OCI-LY7 (cell line): ENCODE measurements around the gene KLHL22. TPM values are rescaled to one million over a fixed set of nuclear protein-coding genes. Genes with fewer than 3 reads are reported as not detected.

Experiments
- BruUV-seq: library from RNA; stranded (reverse); fragments of 400-500 nt; replicated peaks from 2 replicates; lab custom pipeline; 2021; lab: Mats Ljungman, UMichigan
- CTCF ChIA-PET: fragments of 300-600 bp; sonication (Branson Sonifier 250); formaldehyde crosslinking; loops from one replicate; lab custom pipeline; 2022; ENCODE audit warnings: antibody characterized with exemption; ENCODE audit not compliant: unreplicated experiment; lab: Charles Lee
- POLR2A ChIA-PET: fragments of 300-600 bp; sonication (Branson Sonifier 250); formaldehyde crosslinking; loops from one replicate; lab custom pipeline; 2022; ENCODE audit warnings: antibody characterized with exemption; lab: Charles Lee
- DNase-seq: peaks from one replicate; pipeline ENCODE4 v3.0.0-alpha.2; 2015; ENCODE audit warnings: low spot score
- H2AFZ ChIP-seq: fragments of 200-600 bp; sonication (generic), shearing (Covaris generic); 2 replicates; pipeline ENCODE4 v1.6.1; 2014; ENCODE audit warnings: mild to moderate bottlenecking, antibody characterized with exemption, low read length, moderate library complexity
- H3K27ac ChIP-seq: fragments of 200-600 bp; sonication (generic); 2 replicates; pipeline ENCODE4 v1.5.1; 2014; ENCODE audit warnings: mixed run types, low read depth, mild to moderate bottlenecking, moderate library complexity, low read length, inconsistent platforms; ENCODE audit not compliant: poor library complexity, severe bottlenecking
- H3K36me3 ChIP-seq: fragments of 200-600 bp; sonication (generic); 2 replicates; pipeline ENCODE4 v1.6.1; 2014; ENCODE audit warnings: mild to moderate bottlenecking, antibody characterized with exemption, low read length, moderate library complexity, mixed read lengths; ENCODE audit not compliant: insufficient read depth
- H3K4me1 ChIP-seq: fragments of 200-600 bp; sonication (generic); 2 replicates; pipeline ENCODE4 v1.5.1; 2014; ENCODE audit warnings: mild to moderate bottlenecking, low read length; ENCODE audit not compliant: insufficient read depth, poor library complexity, severe bottlenecking
- H3K4me2 ChIP-seq: fragments of 200-600 bp; sonication (generic); 2 replicates; pipeline ENCODE4 v1.6.1; 2014; ENCODE audit warnings: mild to moderate bottlenecking, low read length
- H3K4me3 ChIP-seq: fragments of 200-600 bp; sonication (generic); 2 replicates; pipeline ENCODE4 v1.5.1; 2014; ENCODE audit warnings: mild to moderate bottlenecking, low read depth, low read length; ENCODE audit not compliant: poor library complexity, severe bottlenecking
- H3K79me2 ChIP-seq: fragments of 200-600 bp; sonication (generic); 2 replicates; pipeline ENCODE4 v1.6.1; 2016; ENCODE audit warnings: low read depth, mild to moderate bottlenecking, low read length, moderate library complexity, mixed read lengths; ENCODE audit not compliant: insufficient read depth
- H3K9me2 ChIP-seq: fragments of 200-600 bp; sonication (generic); 2 replicates; pipeline ENCODE4 v1.6.1; 2016; ENCODE audit warnings: mild to moderate bottlenecking, low read length, mixed read lengths; ENCODE audit not compliant: insufficient read depth
- H3K9me3 ChIP-seq: fragments of 200-600 bp; sonication (generic); 2 replicates; pipeline ENCODE4 v1.6.1; 2014; ENCODE audit warnings: mild to moderate bottlenecking, mixed run types, low read length, mixed read lengths
- H4K20me1 ChIP-seq: fragments of 200-600 bp; sonication (generic); 2 replicates; pipeline ENCODE4 v1.6.1; 2014; ENCODE audit warnings: mild to moderate bottlenecking, antibody characterized with exemption, low read length, moderate library complexity, mixed read lengths; ENCODE audit not compliant: insufficient read depth
- EZH2phosphoT487 ChIP-seq: fragments of 200-600 bp; sonication (generic); IDR thresholded peaks from 2 replicates; pipeline ENCODE4 v1.6.1; 2018; ENCODE audit warnings: low read depth, borderline replicate concordance, mild to moderate bottlenecking, mixed run types, antibody characterized with exemption, low read length, moderate library complexity, mixed read lengths
- intact Hi-C: fragments of 100-400 bp; cut with micrococcal nuclease; formaldehyde crosslinking; loops from one replicate; pipeline ENCODE4 v1.10.0; 2022; ENCODE audit not compliant: unreplicated experiment
- total RNA-seq, 2 experiments: library from RNA; depleted of rRNA in 1 of 2; stranded (reverse); fragments of >200 nt in 1 of 2; shearing (Covaris generic) in 1 of 2; gene quantifications; 2 replicates each; pipeline ENCODE4 v1.2.3, GENCODE V29; 2014 to 2022
- TF ChIP-seq, protein P1 (sequence below): fragments of 200-600 bp; sonication (generic); conservative IDR thresholded peaks from 2 replicates; pipeline ENCODE4 v1.5.1; 2014; ENCODE audit warnings: mild to moderate bottlenecking, antibody characterized with exemption, low read length, moderate library complexity, mixed read lengths

The KLHL22 gene
- total RNA-seq, 2 experiments from 2014 or later = 14.8 to 38.1 TPM

- Histone ChIP-seq H4K20me1 (no peaks in the 10 kb centered on the region), H3K36me3 (no peaks in the 10 kb centered on the region), H3K9me3 (no peaks in the 10 kb centered on the region), H2AFZ (peak overlapping the region; percentile 85), H3K4me1 (peaks cover 25% of the 10 kb centered on the region), H3K79me2 (no peaks in the 10 kb centered on the region), H3K4me3 (peak overlapping the region; percentile 43), H3K27ac (peak overlapping the region; percentile 86), H3K9me2 (no peaks in the 10 kb centered on the region), H3K4me2 (peak overlapping the region; percentile 75)
- no TSS peak for BruUV-seq
- intact Hi-C loops = loop anchor here (1.0 kb wide), 1 partner anchor 33 kb away; no protein-coding TSS in a partner anchor
- ChIA-PET POLR2A (interaction anchor here (0.6 to 1.3 kb wide), 5 partner anchors 9 to 144 kb away, joined by 3 to 8 read pairs (median 5); partner anchors contain the start of genes DGCR6L and KLHL22), CTCF (interaction anchor here (0.5 to 1.4 kb wide), 5 partner anchors 8 to 110 kb away, joined by 3 to 4 read pairs (median 3); no protein-coding TSS in a partner anchor)
- peak; percentile 86 for DNase-seq
- TF ChIP-seq, protein P1, sequence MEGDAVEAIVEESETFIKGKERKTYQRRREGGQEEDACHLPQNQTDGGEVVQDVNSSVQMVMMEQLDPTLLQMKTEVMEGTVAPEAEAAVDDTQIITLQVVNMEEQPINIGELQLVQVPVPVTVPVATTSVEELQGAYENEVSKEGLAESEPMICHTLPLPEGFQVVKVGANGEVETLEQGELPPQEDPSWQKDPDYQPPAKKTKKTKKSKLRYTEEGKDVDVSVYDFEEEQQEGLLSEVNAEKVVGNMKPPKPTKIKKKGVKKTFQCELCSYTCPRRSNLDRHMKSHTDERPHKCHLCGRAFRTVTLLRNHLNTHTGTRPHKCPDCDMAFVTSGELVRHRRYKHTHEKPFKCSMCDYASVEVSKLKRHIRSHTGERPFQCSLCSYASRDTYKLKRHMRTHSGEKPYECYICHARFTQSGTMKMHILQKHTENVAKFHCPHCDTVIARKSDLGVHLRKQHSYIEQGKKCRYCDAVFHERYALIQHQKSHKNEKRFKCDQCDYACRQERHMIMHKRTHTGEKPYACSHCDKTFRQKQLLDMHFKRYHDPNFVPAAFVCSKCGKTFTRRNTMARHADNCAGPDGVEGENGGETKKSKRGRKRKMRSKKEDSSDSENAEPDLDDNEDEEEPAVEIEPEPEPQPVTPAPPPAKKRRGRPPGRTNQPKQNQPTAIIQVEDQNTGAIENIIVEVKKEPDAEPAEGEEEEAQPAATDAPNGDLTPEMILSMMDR = no peak
- TF ChIP-seq EZH2phosphoT487 = no peak
Observed at GRCh38 chr22:20463324-20464095, 32.1 kb downstream of the KLHL22 start.

DNA sequence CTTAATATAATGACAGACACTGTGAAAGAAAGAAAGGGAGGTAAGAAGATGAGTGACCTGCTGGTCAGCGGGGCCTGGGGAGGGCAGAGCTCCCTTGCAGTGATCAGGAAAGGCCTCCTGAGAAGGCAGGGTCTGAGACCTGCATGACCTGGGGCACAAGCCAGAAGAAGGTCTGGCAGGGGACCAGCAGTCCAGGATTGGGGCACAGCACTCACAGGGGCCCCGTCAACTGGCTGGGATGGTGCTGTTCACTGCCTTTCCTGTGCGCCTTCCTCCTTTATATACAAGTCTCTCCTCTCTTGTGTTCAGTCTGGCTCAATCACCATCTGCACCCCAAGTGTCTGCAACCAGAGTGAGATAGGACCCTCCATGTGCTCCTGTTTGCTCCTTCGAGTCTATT lies 35.7 kb downstream of the KLHL22 start:
- Histone ChIP-seq H3K9me2 (no peaks in the 10 kb centered on the region), H3K79me2 (no peaks in the 10 kb centered on the region), H3K36me3 (no peaks in the 10 kb centered on the region), H3K4me1 (peaks cover 31% of the 10 kb centered on the region), H3K27ac (no peak overlapping the region), H3K4me2 (no peak overlapping the region), H4K20me1 (no peaks in the 10 kb centered on the region), H3K9me3 (no peaks in the 10 kb centered on the region), H3K4me3 (no peak overlapping the region), H2AFZ (no peak overlapping the region)
- POLR2A ChIA-PET = no interaction called here
- CTCF ChIA-PET = no interaction called here
- no peak for DNase-seq
- BruUV-seq = no TSS peak
- TF ChIP-seq, protein P1 = no peak
- intact Hi-C loops = loop anchor here (10.0 kb wide), 1 partner anchor 305 kb away; the partner anchor contains the start of gene CCDC188

DNA sequence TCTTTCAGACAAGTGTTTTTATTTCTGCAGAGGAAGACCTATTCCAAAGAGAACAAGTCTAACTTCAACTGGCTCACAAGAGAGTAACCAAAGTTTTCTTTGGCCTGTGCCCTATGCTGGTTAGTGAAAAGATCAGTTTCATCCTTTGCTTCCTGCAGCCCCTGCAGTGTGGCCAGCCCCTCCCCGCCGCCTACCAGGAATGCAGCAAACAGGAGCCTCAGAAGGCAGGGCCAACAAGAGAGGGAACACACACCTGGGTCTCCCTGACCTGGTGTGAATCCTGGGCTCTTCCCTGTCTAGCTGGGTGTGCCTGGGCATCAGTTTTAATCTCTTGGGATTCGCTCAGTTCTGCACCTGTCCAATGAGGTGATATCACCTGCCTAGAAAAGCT lies 36.4 kb downstream of the KLHL22 start:
- no peaks in the 10 kb centered on the region for H3K9me2 ChIP-seq
- intact Hi-C loops = loop anchor here (10.0 kb wide), 1 partner anchor 304 kb away; the partner anchor contains the start of gene CCDC188
- POLR2A ChIA-PET = no interaction called here
- no peaks in the 10 kb centered on the region for H3K79me2 ChIP-seq
- CTCF ChIA-PET = no interaction called here
- no peak for TF ChIP-seq EZH2phosphoT487
- TF ChIP-seq, protein P1 = no peak
- H3K36me3 ChIP-seq = no peaks in the 10 kb centered on the region
- DNase-seq = no peak
- no peaks in the 10 kb centered on the region for H3K9me3 ChIP-seq
- no peaks in the 10 kb centered on the region for H4K20me1 ChIP-seq
- no peak overlapping the region for H3K27ac ChIP-seq
- BruUV-seq = no TSS peak
- no peak overlapping the region for H3K4me2 ChIP-seq
- no peak overlapping the region for H2AFZ ChIP-seq
- H3K4me1 ChIP-seq = peaks cover 25% of the 10 kb centered on the region
- H3K4me3 ChIP-seq = no peak overlapping the region
